Measurements from ENCODE around the gene UTS2R.

Gene UTS2R

DNA sequence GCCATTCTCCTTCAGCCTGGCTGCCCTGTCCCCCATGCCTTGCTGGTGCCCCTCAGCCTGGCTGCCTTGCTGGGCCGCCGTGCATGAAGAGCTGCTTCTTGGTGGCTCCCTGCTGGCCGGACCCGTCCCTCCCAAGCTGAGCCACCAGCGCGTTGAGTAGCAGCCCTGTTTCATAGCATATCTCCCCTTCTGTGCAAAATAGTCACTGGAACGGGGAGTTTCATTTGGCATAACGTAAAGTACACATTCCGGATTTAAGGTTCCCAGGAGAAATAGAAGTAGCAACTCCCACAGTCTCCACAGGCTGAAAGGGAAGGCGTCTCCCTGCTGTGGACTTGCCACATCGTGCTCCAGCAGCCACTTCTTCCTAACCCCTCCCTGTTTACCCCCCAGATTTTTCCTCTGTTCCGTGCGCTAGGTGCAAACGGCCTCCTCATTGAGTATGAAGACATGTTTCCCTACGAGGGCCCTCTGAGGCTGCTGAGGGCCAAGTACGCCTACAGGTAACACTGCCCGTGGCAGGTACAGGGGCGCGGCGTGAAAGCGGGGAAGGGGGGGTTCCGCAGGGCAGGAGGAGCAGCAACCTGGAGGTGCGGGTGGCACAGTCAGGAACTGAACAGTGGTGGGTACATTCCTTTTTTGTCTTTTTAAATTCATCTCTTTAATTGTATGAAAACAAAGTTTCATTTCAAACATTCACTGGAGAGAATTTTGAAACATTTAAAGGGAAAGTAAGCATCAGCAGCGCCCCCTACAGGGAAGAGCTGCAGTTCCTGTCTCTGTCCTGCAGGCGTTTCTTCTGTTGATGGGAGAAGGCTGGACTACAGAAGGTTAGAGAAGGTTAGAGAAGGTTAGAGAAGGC, 52.7 kb downstream of the UTS2R start:
- no peaks in the 10 kb centered on the region for H3K36me3 ChIP-seq (ENCODE audit: insufficient read depth)
- H3K4me2 ChIP-seq, result peak overlapping the region; percentile 3; the same call in 1 of the 2 replicates
- peaks cover 8% of the 10 kb centered on the region; the same call in 1 of the 2 replicates for H3K79me2 ChIP-seq (ENCODE audit: insufficient read depth, low read depth)
- no peaks in the 10 kb centered on the region for H4K20me1 ChIP-seq (ENCODE audit: insufficient read depth)
- H3K4me1 ChIP-seq (ENCODE audit: low read depth, poor library complexity, severe bottlenecking), result peaks cover 17% of the 10 kb centered on the region
- TF ChIP-seq, protein P1, sequence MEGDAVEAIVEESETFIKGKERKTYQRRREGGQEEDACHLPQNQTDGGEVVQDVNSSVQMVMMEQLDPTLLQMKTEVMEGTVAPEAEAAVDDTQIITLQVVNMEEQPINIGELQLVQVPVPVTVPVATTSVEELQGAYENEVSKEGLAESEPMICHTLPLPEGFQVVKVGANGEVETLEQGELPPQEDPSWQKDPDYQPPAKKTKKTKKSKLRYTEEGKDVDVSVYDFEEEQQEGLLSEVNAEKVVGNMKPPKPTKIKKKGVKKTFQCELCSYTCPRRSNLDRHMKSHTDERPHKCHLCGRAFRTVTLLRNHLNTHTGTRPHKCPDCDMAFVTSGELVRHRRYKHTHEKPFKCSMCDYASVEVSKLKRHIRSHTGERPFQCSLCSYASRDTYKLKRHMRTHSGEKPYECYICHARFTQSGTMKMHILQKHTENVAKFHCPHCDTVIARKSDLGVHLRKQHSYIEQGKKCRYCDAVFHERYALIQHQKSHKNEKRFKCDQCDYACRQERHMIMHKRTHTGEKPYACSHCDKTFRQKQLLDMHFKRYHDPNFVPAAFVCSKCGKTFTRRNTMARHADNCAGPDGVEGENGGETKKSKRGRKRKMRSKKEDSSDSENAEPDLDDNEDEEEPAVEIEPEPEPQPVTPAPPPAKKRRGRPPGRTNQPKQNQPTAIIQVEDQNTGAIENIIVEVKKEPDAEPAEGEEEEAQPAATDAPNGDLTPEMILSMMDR (conservative IDR thresholded peaks at IDR 0.05; ENCODE audit: low read depth, low read length), result peak; percentile 93
- H3K27me3 ChIP-seq (ENCODE audit: insufficient read depth, low read depth), result no peaks in the 10 kb centered on the region
- no peak overlapping the region for H3K9ac ChIP-seq
- H3K4me3 ChIP-seq (IDR thresholded peaks at IDR 0.05; ENCODE audit: insufficient read depth, low read depth, low read length), result no peak overlapping the region
- H2AFZ ChIP-seq (ENCODE audit: low read depth), result no peak overlapping the region
- no peak overlapping the region for H3K27ac ChIP-seq

DNA sequence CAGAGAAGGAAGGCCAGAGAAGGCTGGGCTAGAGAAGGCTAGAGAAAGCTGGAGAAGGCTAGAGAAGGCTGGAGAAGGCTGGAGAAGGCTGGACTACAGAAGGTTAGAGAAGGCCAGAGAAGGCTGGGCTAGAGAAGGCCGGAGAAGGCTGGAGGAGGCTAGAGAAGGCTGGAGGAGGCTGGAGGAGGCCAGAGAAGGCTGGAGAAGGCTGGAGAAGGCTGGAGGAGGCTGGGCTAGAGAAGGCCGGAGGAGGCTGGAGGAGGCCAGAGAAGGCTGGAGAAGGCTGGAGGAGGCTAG, 53.2 kb downstream of the UTS2R start:
- no peak overlapping the region for H2AFZ ChIP-seq (ENCODE audit: low read depth)
- H3K27me3 ChIP-seq (ENCODE audit: insufficient read depth, low read depth), result no peaks in the 10 kb centered on the region
- H3K4me1 ChIP-seq (ENCODE audit: low read depth, poor library complexity, severe bottlenecking), result peaks cover 11% of the 10 kb centered on the region
- TF ChIP-seq, protein P1 (conservative IDR thresholded peaks at IDR 0.05; ENCODE audit: low read depth, low read length), result peak; percentile 50
- no peak overlapping the region for H3K4me2 ChIP-seq
- H3K79me2 ChIP-seq (ENCODE audit: insufficient read depth, low read depth), result peaks cover 2% of the 10 kb centered on the region; the same call in 1 of the 2 replicates
- H3K36me3 ChIP-seq (ENCODE audit: insufficient read depth), result no peaks in the 10 kb centered on the region
- H3K4me3 ChIP-seq (IDR thresholded peaks at IDR 0.05; ENCODE audit: insufficient read depth, low read depth, low read length), result no peak overlapping the region
- H3K9ac ChIP-seq, result no peak overlapping the region
- no peaks in the 10 kb centered on the region for H4K20me1 ChIP-seq (ENCODE audit: insufficient read depth)
- H3K27ac ChIP-seq, result no peak overlapping the region

Data from KMS-11 (cell line).